Measurements from ENCODE around the gene ST6GALNAC3.

DNA sequence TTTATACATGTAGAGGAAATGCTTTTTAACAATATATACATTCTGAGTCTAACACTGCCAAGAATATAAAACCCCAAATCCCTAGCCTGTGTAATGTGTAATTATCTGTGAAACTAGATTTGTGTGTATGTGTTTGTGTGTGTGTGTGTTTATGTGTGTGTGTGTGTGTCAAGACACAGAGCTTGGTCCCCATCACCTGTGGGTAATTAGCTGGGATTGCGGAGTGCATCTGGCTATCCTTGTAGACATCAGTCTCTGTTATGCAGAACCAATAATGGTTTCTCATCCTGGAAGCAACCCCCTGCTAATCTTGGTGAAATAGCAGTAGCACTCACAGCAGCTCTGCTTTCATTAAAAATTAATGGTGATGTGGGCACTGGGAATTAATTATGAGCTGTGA lies 26.3 kb upstream of the ST6GALNAC3 start:
- TF ChIP-seq, protein P1, sequence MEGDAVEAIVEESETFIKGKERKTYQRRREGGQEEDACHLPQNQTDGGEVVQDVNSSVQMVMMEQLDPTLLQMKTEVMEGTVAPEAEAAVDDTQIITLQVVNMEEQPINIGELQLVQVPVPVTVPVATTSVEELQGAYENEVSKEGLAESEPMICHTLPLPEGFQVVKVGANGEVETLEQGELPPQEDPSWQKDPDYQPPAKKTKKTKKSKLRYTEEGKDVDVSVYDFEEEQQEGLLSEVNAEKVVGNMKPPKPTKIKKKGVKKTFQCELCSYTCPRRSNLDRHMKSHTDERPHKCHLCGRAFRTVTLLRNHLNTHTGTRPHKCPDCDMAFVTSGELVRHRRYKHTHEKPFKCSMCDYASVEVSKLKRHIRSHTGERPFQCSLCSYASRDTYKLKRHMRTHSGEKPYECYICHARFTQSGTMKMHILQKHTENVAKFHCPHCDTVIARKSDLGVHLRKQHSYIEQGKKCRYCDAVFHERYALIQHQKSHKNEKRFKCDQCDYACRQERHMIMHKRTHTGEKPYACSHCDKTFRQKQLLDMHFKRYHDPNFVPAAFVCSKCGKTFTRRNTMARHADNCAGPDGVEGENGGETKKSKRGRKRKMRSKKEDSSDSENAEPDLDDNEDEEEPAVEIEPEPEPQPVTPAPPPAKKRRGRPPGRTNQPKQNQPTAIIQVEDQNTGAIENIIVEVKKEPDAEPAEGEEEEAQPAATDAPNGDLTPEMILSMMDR (IDR thresholded peaks at IDR 0.05; ENCODE audit: low read depth, low read length, poor library complexity, severe bottlenecking): no peak
- TF ChIP-seq EZH2phosphoT487 (IDR thresholded peaks at IDR 0.05; ENCODE audit: borderline replicate concordance, low read length): no peak
